HCT116 (cell line): ENCODE data around the gene INSYN1. TPM values are rescaled to one million over a fixed set of nuclear protein-coding genes. Genes with fewer than 3 reads are reported as not detected.

ENCODE experiments used
- ATAC-seq: fragments of 200-7000 bp; cut with Tn5 transposase; 2 replicates; pipeline ENCODE4 v1.9.1; 2020; ENCODE audit warnings: mild to moderate bottlenecking, moderate library complexity
- BruUV-seq: library from RNA; stranded (reverse); fragments of 400-500 nt; replicated peaks from 2 replicates; lab custom pipeline; 2021; lab: Mats Ljungman, UMichigan
- CTCF ChIA-PET: fragments of 300-600 bp; sonication (Branson Sonifier 250); formaldehyde crosslinking; loops from one replicate; lab custom pipeline; 2021; ENCODE audit warnings: antibody characterized with exemption; lab: Charles Lee
- POLR2A ChIA-PET: fragments of 300-600, 350-600 bp; sonication (Branson Sonifier 250); formaldehyde crosslinking; loops from one replicate; lab custom pipeline; 2021; ENCODE audit warnings: antibody characterized with exemption; lab: Charles Lee
- RAD21 ChIA-PET, 2 experiments: fragments of 300-600 bp; sonication (Branson Sonifier 250); formaldehyde crosslinking; loops; one replicate each; lab custom pipeline; 2023; ENCODE audit warnings: low total read pairs in 2 of 2; ENCODE audit not compliant: uncharacterized antibody in 2 of 2, unreplicated experiment in 2 of 2, low non-redundant PET in 1 of 2; lab: Charles Lee
- DNase-seq: peaks from one replicate; pipeline ENCODE4 v3.0.0-alpha.2; 2010; ENCODE audit warnings: low read depth, low spot score
- H2AFZ ChIP-seq: fragments of 200-600 bp; shearing (Covaris generic), sonication (generic); 2 replicates; pipeline ENCODE4 v1.6.1; 2017; ENCODE audit warnings: low read depth, mixed run types, mixed read lengths, antibody characterized with exemption, low read length; ENCODE audit not compliant: poor library complexity, severe bottlenecking
- H3K27ac ChIP-seq: 2 replicates; pipeline ENCODE4 v1.5.1; 2012; ENCODE audit warnings: low read depth, low read length
- H3K27me3 ChIP-seq: fragments of 200-600 bp; sonication (generic); 2 replicates; pipeline ENCODE4 v1.6.1; 2016; ENCODE audit warnings: mixed run types, low read length, mixed read lengths; ENCODE audit not compliant: insufficient read depth
- H3K36me3 ChIP-seq, 2 experiments: fragments of 200-500 bp in 1 of 2; fragments of 200-600 bp in 1 of 2; sonication (Bioruptor generic) in 1 of 2; sonication (generic) in 1 of 2; 2 replicates each; pipeline versions ENCODE4 v1.5.1 to v1.6.1; 2014 to 2016; ENCODE audit warnings: low read length in 2 of 2, inconsistent platforms in 1 of 2, mixed read lengths in 1 of 2, mixed run types in 1 of 2; ENCODE audit not compliant: insufficient read depth in 2 of 2, control insufficient read depth in 1 of 2
- H3K4me1 ChIP-seq, 2 experiments: fragments of 200-600 bp in 1 of 2; sonication (generic) in 1 of 2; 2 replicates each; pipeline versions ENCODE4 v1.5.1 to v1.6.1; 2012 to 2017; ENCODE audit warnings: low read length in 2 of 2, inconsistent platforms in 1 of 2, mild to moderate bottlenecking in 1 of 2, mixed read lengths in 1 of 2, mixed run types in 1 of 2, moderate library complexity in 1 of 2; ENCODE audit not compliant: insufficient read depth in 2 of 2, control insufficient read depth in 1 of 2
- H3K4me2 ChIP-seq: fragments of 200-600 bp; sonication (generic); 2 replicates; pipeline ENCODE4 v1.6.1; 2017; ENCODE audit warnings: mixed run types, low read length, mixed read lengths
- H3K4me3 ChIP-seq, 2 experiments: fragments of 200-600 bp in 1 of 2; sonication (generic) in 1 of 2; replicated peaks in 1 of 2; 2 replicates each; pipeline ENCODE4 v1.5.1; 2011 to 2016; ENCODE audit warnings: low read length in 2 of 2, control low read depth in 1 of 2, low read depth in 1 of 2, mild to moderate bottlenecking in 1 of 2, mixed read lengths in 1 of 2, mixed run types in 1 of 2
- H3K79me2 ChIP-seq: fragments of 200-600 bp; sonication (generic); 2 replicates; pipeline ENCODE4 v1.6.1; 2017; ENCODE audit warnings: mild to moderate bottlenecking, mixed run types, low read length, moderate library complexity, mixed read lengths; ENCODE audit not compliant: insufficient read depth
- H3K9ac ChIP-seq: fragments of 200-600 bp; sonication (generic); 2 replicates; pipeline ENCODE4 v1.6.1; 2016; ENCODE audit warnings: low read length, mixed read lengths
- H3K9me2 ChIP-seq: fragments of 200-600 bp; sonication (generic), shearing (Covaris generic); 2 replicates; pipeline ENCODE4 v1.6.1; 2017; ENCODE audit warnings: mixed run types, mild to moderate bottlenecking, moderate library complexity; ENCODE audit not compliant: insufficient read depth
- H3K9me3 ChIP-seq, 2 experiments: fragments of 200-500 bp in 1 of 2; fragments of 200-600 bp in 1 of 2; sonication (Bioruptor generic) in 1 of 2; sonication (generic) in 1 of 2; 2 replicates each; pipeline ENCODE4 v1.6.1; 2014 to 2017; ENCODE audit warnings: low read length in 2 of 2, mixed read lengths in 2 of 2, inconsistent platforms in 1 of 2, low read depth in 1 of 2, mild to moderate bottlenecking in 1 of 2, mixed run types in 1 of 2, moderate library complexity in 1 of 2; ENCODE audit not compliant: control insufficient read depth in 1 of 2, insufficient read depth in 1 of 2
- H4K20me1 ChIP-seq: fragments of 200-600 bp; sonication (generic), shearing (Covaris generic); 2 replicates; pipeline ENCODE4 v1.6.1; 2017; ENCODE audit warnings: mixed run types, mild to moderate bottlenecking, moderate library complexity; ENCODE audit not compliant: insufficient read depth
- EGR1 ChIP-seq: IDR thresholded peaks from 2 replicates; pipeline ENCODE4 v1.6.1; 2012; ENCODE audit warnings: low read depth
- EZH2phosphoT487 ChIP-seq: fragments of 200-600 bp; IDR thresholded peaks from 2 replicates; pipeline ENCODE4 v1.6.1; 2018; ENCODE audit warnings: antibody characterized with exemption, borderline replicate concordance
- FOSL1 ChIP-seq: IDR thresholded peaks from 2 replicates; pipeline ENCODE4 v1.6.1; 2012; ENCODE audit warnings: low read depth
- JUND ChIP-seq: IDR thresholded peaks from 2 replicates; pipeline ENCODE4 v1.6.1; 2012
- MAX ChIP-seq: IDR thresholded peaks from 2 replicates; pipeline ENCODE4 v1.6.1; 2012
- POLR2AphosphoS5 ChIP-seq: IDR thresholded peaks from 2 replicates; pipeline ENCODE4 v1.6.1; 2011; ENCODE audit warnings: mild to moderate bottlenecking, low read depth, low read length, moderate library complexity
- RAD21 ChIP-seq: IDR thresholded peaks from 2 replicates; pipeline ENCODE4 v1.6.1; 2012; ENCODE audit warnings: low read depth, mild to moderate bottlenecking
- SIN3A ChIP-seq: IDR thresholded peaks from 2 replicates; pipeline ENCODE4 v1.6.1; 2012; ENCODE audit warnings: low read depth
- SP1 ChIP-seq: IDR thresholded peaks from 2 replicates; pipeline ENCODE4 v1.6.1; 2012; ENCODE audit warnings: low read depth
- SRF ChIP-seq: IDR thresholded peaks from 2 replicates; pipeline ENCODE4 v1.6.1; 2012; ENCODE audit warnings: low read depth
- TCF7L2 ChIP-seq: IDR thresholded peaks from 2 replicates; pipeline ENCODE4 v1.7.0; 2011; ENCODE audit warnings: borderline replicate concordance, inconsistent platforms; ENCODE audit not compliant: insufficient read depth, insufficient read length; ENCODE audit errors: extremely low read depth
- ZBTB33 ChIP-seq: IDR thresholded peaks from 2 replicates; pipeline ENCODE4 v1.6.1; 2011; ENCODE audit warnings: mild to moderate bottlenecking, low read length, moderate library complexity; ENCODE audit not compliant: insufficient replicate concordance; ENCODE audit errors: extremely low read depth
- ZNF274 ChIP-seq: fragments of 200-500 bp; sonication (Bioruptor generic); IDR thresholded peaks from 2 replicates; pipeline ENCODE4 v1.6.1; 2014; ENCODE audit warnings: mild to moderate bottlenecking, low read depth, low read length, inconsistent platforms
- intact Hi-C: fragments of 100-400 bp; cut with micrococcal nuclease; formaldehyde crosslinking; loops from 2 replicates; pipeline ENCODE4 v1.10.0; 2022
- total RNA-seq: library from RNA; stranded (reverse); gene quantifications from one replicate; pipeline ENCODE4 v1.2.1, GENCODE V29; 2021; ENCODE audit not compliant: unreplicated experiment

INSYN1 gene
- total RNA-seq, 1 experiment from 2014 or later: 2.0 TPM

- intact Hi-C loops: no loop called here
- Histone ChIP-seq H2AFZ (no peak overlapping the region), H3K9ac (no peak overlapping the region), H3K36me3 (no peaks in the 10 kb centered on the region), H3K4me1 (peaks cover 0 to 3% of the 10 kb centered on the region in 2 experiments; a peak in 1 of 4 replicates), H3K79me2 (no peaks in the 10 kb centered on the region), H3K27ac (no peak overlapping the region), H3K9me2 (no peaks in the 10 kb centered on the region), H3K4me3 (no peak overlapping the region), H3K27me3 (no peaks in the 10 kb centered on the region), H3K9me3 (no peaks in the 10 kb centered on the region), H3K4me2 (no peak overlapping the region)
- RAD21 ChIA-PET: no interaction called here
- CTCF ChIA-PET: no interaction called here
- no peak for DNase-seq
- no peak for ATAC-seq
- POLR2A ChIA-PET: no interaction called here
- no TSS peak for BruUV-seq
- no peak for TF ChIP-seq TCF7L2
- TF ChIP-seq, all 23 proteins: peak for 0
- no peaks in the 10 kb centered on the region for H4K20me1 ChIP-seq
These were observed 4.4 kb downstream of the INSYN1 start for GRCh38 chr15:73748730-73749129.

GRCh38 chr15:73747847-73748590, 5.1 kb downstream of the INSYN1 start:
- no peak overlapping the region for H2AFZ ChIP-seq
- no peaks in the 10 kb centered on the region for H3K79me2 ChIP-seq
- ChIA-PET POLR2A (no interaction called here), RAD21 (no interaction called here), CTCF (no interaction called here)
- H3K27me3 ChIP-seq: no peaks in the 10 kb centered on the region
- no peak overlapping the region for H3K9ac ChIP-seq
- TF ChIP-seq SP1 (no peak), ZNF274 (no peak), EZH2phosphoT487 (no peak), MAX (no peak), ZBTB33 (no peak), RAD21 (no peak), JUND (no peak), FOSL1 (no peak), SIN3A (no peak), POLR2AphosphoS5 (no peak), SRF (no peak), TCF7L2 (no peak), EGR1 (no peak)
- intact Hi-C loops: no loop called here
- no peak for ATAC-seq
- no peak overlapping the region for H3K4me2 ChIP-seq
- no peak overlapping the region for H3K4me3 ChIP-seq
- BruUV-seq: no TSS peak
- no peak overlapping the region for H3K27ac ChIP-seq
- no peaks in the 10 kb centered on the region for H4K20me1 ChIP-seq
- no peaks in the 10 kb centered on the region for H3K9me3 ChIP-seq
- no peaks in the 10 kb centered on the region for H3K36me3 ChIP-seq
- peaks cover 3% of the 10 kb centered on the region in 2 experiments for H3K4me1 ChIP-seq
- H3K9me2 ChIP-seq: no peaks in the 10 kb centered on the region
- DNase-seq: no peak
